ENCODE results near the gene SH3RF3.

DNA sequence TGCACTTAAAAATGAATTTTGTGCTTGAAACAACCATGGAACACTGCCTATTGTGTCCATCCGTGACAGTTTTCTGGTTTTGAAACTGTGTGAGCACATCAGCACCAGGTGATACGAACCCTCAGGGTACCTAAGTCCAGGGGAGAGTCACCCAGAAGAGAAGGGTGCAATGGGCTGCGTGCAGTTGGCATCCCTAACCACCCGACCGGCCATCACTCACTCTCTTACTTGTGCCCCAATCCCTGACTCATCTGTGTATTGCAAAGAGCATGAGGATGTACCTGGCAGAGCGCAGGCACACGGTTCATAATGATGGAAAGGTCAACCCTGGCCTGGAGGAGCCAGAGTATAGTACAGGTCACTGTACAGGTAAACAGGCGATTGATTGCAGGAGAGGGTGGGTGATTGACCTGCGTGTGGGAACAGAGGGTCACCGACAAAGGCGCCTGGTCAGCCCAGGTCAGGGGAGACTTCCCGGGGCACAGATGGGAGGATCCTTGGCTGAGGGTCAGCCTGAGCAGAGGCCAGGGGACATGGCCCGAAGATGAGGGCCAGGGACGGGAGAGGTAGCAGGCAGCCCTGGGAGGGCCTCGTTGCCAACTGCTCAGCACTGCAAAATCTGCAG, 324.5 kb downstream of the SH3RF3 start:
- TF ChIP-seq, protein P1, sequence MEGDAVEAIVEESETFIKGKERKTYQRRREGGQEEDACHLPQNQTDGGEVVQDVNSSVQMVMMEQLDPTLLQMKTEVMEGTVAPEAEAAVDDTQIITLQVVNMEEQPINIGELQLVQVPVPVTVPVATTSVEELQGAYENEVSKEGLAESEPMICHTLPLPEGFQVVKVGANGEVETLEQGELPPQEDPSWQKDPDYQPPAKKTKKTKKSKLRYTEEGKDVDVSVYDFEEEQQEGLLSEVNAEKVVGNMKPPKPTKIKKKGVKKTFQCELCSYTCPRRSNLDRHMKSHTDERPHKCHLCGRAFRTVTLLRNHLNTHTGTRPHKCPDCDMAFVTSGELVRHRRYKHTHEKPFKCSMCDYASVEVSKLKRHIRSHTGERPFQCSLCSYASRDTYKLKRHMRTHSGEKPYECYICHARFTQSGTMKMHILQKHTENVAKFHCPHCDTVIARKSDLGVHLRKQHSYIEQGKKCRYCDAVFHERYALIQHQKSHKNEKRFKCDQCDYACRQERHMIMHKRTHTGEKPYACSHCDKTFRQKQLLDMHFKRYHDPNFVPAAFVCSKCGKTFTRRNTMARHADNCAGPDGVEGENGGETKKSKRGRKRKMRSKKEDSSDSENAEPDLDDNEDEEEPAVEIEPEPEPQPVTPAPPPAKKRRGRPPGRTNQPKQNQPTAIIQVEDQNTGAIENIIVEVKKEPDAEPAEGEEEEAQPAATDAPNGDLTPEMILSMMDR (IDR thresholded peaks at IDR 0.05), result no peak
- TF ChIP-seq EP300 (IDR thresholded peaks at IDR 0.05), result no peak

Data from upper lobe of left lung (tissue), 4 donors.